Measurements from ENCODE around the gene RHEX.

DNA sequence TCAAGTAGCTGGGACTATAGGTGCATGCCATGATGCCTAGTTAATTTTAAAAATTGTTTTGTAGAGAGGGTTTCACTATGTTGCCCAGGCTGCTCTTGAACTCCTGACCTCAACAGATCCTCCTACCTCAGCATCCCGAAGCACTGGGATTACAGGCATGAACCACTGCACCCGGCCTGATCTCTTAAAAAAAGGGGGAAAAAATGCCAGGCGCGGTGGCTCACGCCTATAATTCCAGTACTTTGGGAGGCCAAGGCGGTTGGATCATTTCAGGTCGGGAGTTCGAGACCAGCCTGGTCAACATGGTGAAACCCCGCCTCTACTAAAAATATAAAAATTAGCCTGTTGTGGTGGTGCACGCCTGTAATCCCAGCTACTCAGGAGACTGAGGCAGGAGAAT is 51.0 kb downstream of the RHEX start:
- no peak for TF ChIP-seq POLR2A (IDR thresholded peaks at IDR 0.05)
- TF ChIP-seq CTCF (IDR thresholded peaks at IDR 0.05): no peak

All from upper lobe of left lung (tissue), 4 donors.